K562 (cell line): ENCODE data around the gene ATP6V0D1. TPM values are rescaled to one million over a fixed set of nuclear protein-coding genes. Genes with fewer than 3 reads are reported as not detected.
A peak's percentile ranks its signal among the peaks of the same experiment; 100 is the strongest.

Source experiments
- BRCA1 ChIP-seq, 2 experiments: fragments of 450-650 bp in 1 of 2; sonication (generic) in 1 of 2; formaldehyde crosslinking in 1 of 2; IDR thresholded peaks; 2 replicates each; pipeline versions ENCODE4 v1.5.0 to v1.6.1; 2017 to 2020; ENCODE audit warnings: mild to moderate bottlenecking in 1 of 2, missing genetic modification reagents in 1 of 2
- BRD9 ChIP-seq: fragments of 450-650 bp; IDR thresholded peaks from 2 replicates; pipeline ENCODE4 v1.6.1; 2018; ENCODE audit warnings: low read depth; ENCODE audit not compliant: partially characterized antibody
- C11orf30 ChIP-seq: fragments of 450-650 bp; IDR thresholded peaks from 2 replicates; pipeline ENCODE4 v1.6.1; 2016; ENCODE audit warnings: low read depth, mild to moderate bottlenecking
- CREBBP ChIP-seq: IDR thresholded peaks from one replicate; pipeline ENCODE4 v1.6.1; 2012; ENCODE audit warnings: low read depth, mild to moderate bottlenecking, control low read depth, inconsistent platforms, low read length
- ERF ChIP-seq: fragments of 450-650 bp; formaldehyde crosslinking; IDR thresholded peaks from 2 replicates; pipeline ENCODE4 v1.4.0; 2020; ENCODE audit warnings: mild to moderate bottlenecking, mixed read lengths
- HIVEP1 ChIP-seq: fragments of 250-450 bp; sonication (Bioruptor Pico); IDR thresholded peaks from 2 replicates; pipeline ENCODE4 v1.4.0; 2020; ENCODE audit warnings: mild to moderate bottlenecking
- IFI16 ChIP-seq: fragments of 250-450 bp; sonication (Bioruptor Pico); IDR thresholded peaks from 2 replicates; pipeline ENCODE4 v2.1.2; 2022; ENCODE audit warnings: mild to moderate bottlenecking, inconsistent platforms
- KDM5B ChIP-seq: fragments of 200-600 bp; sonication (generic); IDR thresholded peaks from 2 replicates; pipeline ENCODE4 v1.6.1; 2012; ENCODE audit warnings: low read depth, mild to moderate bottlenecking, moderate library complexity, low read length, control low read depth, inconsistent platforms; ENCODE audit not compliant: insufficient replicate concordance
- NONO ChIP-seq, 2 experiments: fragments of 200-400 bp in 1 of 2; fragments of 450-650 bp in 1 of 2; formaldehyde crosslinking in 1 of 2; IDR thresholded peaks; 2 replicates each; pipeline ENCODE4 v1.6.1; 2017; ENCODE audit warnings: low read depth in 2 of 2, mild to moderate bottlenecking in 2 of 2, moderate library complexity in 2 of 2, low read length in 1 of 2
- TARDBP ChIP-seq: fragments of 450-650 bp; IDR thresholded peaks from 2 replicates; pipeline ENCODE4 v1.6.1; 2016
- TCF7 ChIP-seq: sonication (generic); IDR thresholded peaks from 2 replicates; pipeline ENCODE4 v1.6.1; 2016; ENCODE audit warnings: antibody characterized with exemption, borderline replicate concordance
- TRIM28 ChIP-seq: fragments of 450-650 bp; IDR thresholded peaks from 2 replicates; pipeline ENCODE4 v1.6.1; 2017
- TSHZ1 ChIP-seq: fragments of 250-450 bp; sonication (Bioruptor Pico); IDR thresholded peaks from 2 replicates; pipeline ENCODE4 v1.4.0; 2020; ENCODE audit warnings: mild to moderate bottlenecking, moderate library complexity
- ZFX ChIP-seq: sonication (generic); formaldehyde crosslinking; IDR thresholded peaks from 2 replicates; pipeline ENCODE4 v1.8.0; 2022; ENCODE audit warnings: mild to moderate bottlenecking, missing genetic modification reagents, moderate library complexity
- ZNF354B ChIP-seq: fragments of 250-450 bp; sonication (Bioruptor Pico); IDR thresholded peaks from 2 replicates; pipeline ENCODE4 v1.4.0; 2020
- ZNF785 ChIP-seq: fragments of 250-450 bp; sonication (Bioruptor Pico); IDR thresholded peaks from 2 replicates; pipeline ENCODE4 v1.4.0; 2020; ENCODE audit warnings: mild to moderate bottlenecking
- polyA plus RNA-seq, 8 experiments: library from polyadenylated mRNA; depleted of rRNA in 4 of 8; stranded (reverse) in 5 of 8; unstranded in 3 of 8; fragments of >200 nt; fragmentation: Nextera tagmentation in 2 of 8; fragmentation: Illumina TruSeq in 1 of 8; extraction: Ambion mirVana in 2 of 8; extraction: Trizol in 1 of 8; gene quantifications; 2 replicates each; pipeline versions ENCODE4 v1.2.1 to v1.2.3, GENCODE V29; 2011 to 2014; ENCODE audit warnings: inconsistent platforms in 1 of 8, missing spikeins in 1 of 8
- total RNA-seq, 7 experiments: library from RNA; depleted of rRNA in 6 of 7; stranded (reverse); fragments of >200 nt in 6 of 7; fragmentation: Illumina TruSeq in 2 of 7; extraction: Trizol in 2 of 7; gene quantifications; 2 replicates each; pipeline versions ENCODE4 v1.2.1 to v1.2.3, GENCODE V29; 2011 to 2021; ENCODE audit warnings: low replicate concordance in 1 of 7
- TF ChIP-seq, protein P1 (sequence below): fragments of 450-650 bp; IDR thresholded peaks from 2 replicates; pipeline ENCODE4 v1.6.1; 2017; ENCODE audit warnings: antibody characterized with exemption, mild to moderate bottlenecking
- TF ChIP-seq, protein P2 (sequence below): sonication (generic); formaldehyde crosslinking; IDR thresholded peaks from 2 replicates; pipeline ENCODE4 v1.8.0; 2022; ENCODE audit warnings: missing genetic modification reagents, mild to moderate bottlenecking, moderate library complexity, borderline replicate concordance

ATP6V0D1 gene
- total and polyA plus RNA-seq, 9 of the 15 experiments (the other 6 are each of a cell fraction or from before 2014, with no cell fraction given) = 23.2 to 69.7 (median 45.6) TPM

DNA sequence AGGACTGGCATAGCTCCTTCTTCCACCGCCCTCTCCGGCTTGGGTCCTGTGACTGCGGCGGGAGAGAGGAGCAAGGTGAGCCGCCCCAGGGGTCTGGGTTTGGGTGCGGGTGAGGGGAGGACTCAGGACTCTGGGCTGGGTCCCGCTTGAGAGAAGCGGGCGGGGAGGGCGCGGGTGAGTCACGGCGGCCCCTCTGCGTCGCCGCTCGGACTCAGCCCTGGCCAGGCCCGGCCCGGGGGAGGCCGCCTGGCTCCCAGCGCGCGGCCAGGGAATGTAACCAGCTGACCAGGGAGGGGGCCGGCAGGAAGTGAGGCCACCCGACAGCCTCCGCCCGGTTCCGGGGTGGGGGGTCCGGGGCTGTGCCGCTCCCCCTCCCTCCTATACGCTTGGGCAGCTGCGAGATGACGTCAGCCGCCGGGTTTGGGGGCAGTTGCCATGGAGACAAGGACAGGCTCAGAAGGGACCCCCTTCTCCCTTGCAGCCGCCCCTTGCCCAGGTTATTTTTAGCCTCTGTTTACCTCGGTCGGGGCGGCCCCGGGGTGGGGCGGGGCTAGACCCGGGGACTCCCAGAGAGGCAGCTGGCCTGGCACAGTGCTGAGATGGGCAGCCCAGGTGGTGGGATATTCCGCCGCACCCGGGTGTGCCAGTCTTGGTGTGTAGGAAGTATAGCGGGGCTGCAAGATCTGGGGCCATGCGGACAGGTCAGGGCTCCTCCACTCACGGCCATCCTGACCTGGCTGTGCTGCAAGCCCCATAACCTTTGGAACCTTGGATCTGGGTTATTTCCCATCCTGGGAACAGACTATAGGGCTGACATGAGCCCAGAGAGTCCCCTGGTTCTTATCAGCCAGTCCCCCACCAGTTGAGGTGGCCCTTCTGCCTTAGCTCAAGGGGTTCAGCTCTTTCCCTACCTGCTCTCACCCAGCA is 49.3 kb upstream of the ATP6V0D1 start (continued):
- TF ChIP-seq, protein P1, sequence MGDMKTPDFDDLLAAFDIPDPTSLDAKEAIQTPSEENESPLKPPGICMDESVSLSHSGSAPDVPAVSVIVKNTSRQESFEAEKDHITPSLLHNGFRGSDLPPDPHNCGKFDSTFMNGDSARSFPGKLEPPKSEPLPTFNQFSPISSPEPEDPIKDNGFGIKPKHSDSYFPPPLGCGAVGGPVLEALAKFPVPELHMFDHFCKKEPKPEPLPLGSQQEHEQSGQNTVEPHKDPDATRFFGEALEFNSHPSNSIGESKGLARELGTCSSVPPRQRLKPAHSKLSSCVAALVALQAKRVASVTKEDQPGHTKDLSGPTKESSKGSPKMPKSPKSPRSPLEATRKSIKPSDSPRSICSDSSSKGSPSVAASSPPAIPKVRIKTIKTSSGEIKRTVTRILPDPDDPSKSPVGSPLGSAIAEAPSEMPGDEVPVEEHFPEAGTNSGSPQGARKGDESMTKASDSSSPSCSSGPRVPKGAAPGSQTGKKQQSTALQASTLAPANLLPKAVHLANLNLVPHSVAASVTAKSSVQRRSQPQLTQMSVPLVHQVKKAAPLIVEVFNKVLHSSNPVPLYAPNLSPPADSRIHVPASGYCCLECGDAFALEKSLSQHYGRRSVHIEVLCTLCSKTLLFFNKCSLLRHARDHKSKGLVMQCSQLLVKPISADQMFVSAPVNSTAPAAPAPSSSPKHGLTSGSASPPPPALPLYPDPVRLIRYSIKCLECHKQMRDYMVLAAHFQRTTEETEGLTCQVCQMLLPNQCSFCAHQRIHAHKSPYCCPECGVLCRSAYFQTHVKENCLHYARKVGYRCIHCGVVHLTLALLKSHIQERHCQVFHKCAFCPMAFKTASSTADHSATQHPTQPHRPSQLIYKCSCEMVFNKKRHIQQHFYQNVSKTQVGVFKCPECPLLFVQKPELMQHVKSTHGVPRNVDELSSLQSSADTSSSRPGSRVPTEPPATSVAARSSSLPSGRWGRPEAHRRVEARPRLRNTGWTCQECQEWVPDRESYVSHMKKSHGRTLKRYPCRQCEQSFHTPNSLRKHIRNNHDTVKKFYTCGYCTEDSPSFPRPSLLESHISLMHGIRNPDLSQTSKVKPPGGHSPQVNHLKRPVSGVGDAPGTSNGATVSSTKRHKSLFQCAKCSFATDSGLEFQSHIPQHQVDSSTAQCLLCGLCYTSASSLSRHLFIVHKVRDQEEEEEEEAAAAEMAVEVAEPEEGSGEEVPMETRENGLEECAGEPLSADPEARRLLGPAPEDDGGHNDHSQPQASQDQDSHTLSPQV = no peak
- TF ChIP-seq TCF7 (no peak), C11orf30 (no peak), NONO (IDR thresholded peaks at IDR 0.05; ENCODE audit: low read depth in 2 of 2, low read length in 1 of 2) (no peak), HIVEP1 (CRISPR knock-in tag) (no peak), IFI16 (CRISPR knock-in tag) (no peak), TRIM28 (no peak), CREBBP (no peak), BRD9 (no peak), TARDBP (no peak), KDM5B (peak; percentile 39), BRCA1 (IDR thresholded peaks at IDR 0.05) (no peak), BRCA1 (CRISPR knock-in tag; IDR thresholded peaks at IDR 0.05) (no peak), TSHZ1 (no peak), ZNF785 (CRISPR knock-in tag) (no peak), ZNF354B (CRISPR knock-in tag) (no peak), ZFX (CRISPR knock-in tag) (peak; percentile 55), ERF (CRISPR knock-in tag) (no peak)
- TF ChIP-seq, protein P2, sequence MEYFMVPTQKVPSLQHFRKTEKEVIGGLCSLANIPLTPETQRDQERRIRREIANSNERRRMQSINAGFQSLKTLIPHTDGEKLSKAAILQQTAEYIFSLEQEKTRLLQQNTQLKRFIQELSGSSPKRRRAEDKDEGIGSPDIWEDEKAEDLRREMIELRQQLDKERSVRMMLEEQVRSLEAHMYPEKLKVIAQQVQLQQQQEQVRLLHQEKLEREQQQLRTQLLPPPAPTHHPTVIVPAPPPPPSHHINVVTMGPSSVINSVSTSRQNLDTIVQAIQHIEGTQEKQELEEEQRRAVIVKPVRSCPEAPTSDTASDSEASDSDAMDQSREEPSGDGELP (CRISPR knock-in tag) = peak; percentile 91
